Sigmoid colon (tissue), 4 donors: ENCODE measurements around the gene POT1.

ENCODE experiments used
- CTCF ChIP-seq, 4 experiments: fragments of 450-650 bp in 3 of 4; fragments of 200-600 bp in 1 of 4; IDR thresholded peaks; one replicate each; pipeline ENCODE4 v1.5.1; 2016 to 2019; ENCODE audit warnings: antibody characterized with exemption in 4 of 4, mild to moderate bottlenecking in 3 of 4, moderate library complexity in 2 of 4
- EP300 ChIP-seq, 4 donors: sonication (generic); formaldehyde crosslinking; IDR thresholded peaks; one replicate each; pipeline ENCODE4 v1.6.1; 2017; ENCODE audit warnings: antibody characterized with exemption in 4 of 4
- POLR2A ChIP-seq, 2 donors: fragments of 450-650 bp; IDR thresholded peaks; one replicate each; pipeline ENCODE4 v1.6.1; 2016; ENCODE audit warnings: antibody characterized with exemption in 2 of 2, mild to moderate bottlenecking in 2 of 2, moderate library complexity in 2 of 2
- POLR2AphosphoS5 ChIP-seq, 4 donors: sonication (generic); formaldehyde crosslinking; IDR thresholded peaks; one replicate each; pipeline ENCODE4 v1.6.1; 2017; ENCODE audit warnings: antibody characterized with exemption in 4 of 4

GRCh38 chr7:124918662-124919061 lies 11.0 kb downstream of the POT1 start:
- TF ChIP-seq CTCF (IDR thresholded peaks at IDR 0.05) (no peak), POLR2A (IDR thresholded peaks at IDR 0.05) (no peak), EP300 (IDR thresholded peaks at IDR 0.05) (no peak), POLR2AphosphoS5 (IDR thresholded peaks at IDR 0.05) (no peak)
